DND-41 (cell line): ENCODE measurements around the gene SUMF1.

ENCODE experiments used
- ATAC-seq: fragments of 200-7000 bp; cut with Tn5 transposase; 3 replicates; pipeline ENCODE4 v1.9.1; 2021; ENCODE audit warnings: low read depth; ENCODE audit not compliant: insufficient read depth
- DNase-seq: peaks from one replicate; pipeline ENCODE4 v3.0.0-alpha.2; 2020
- H2AFZ ChIP-seq: 2 replicates; pipeline ENCODE4 v1.6.0; 2012; ENCODE audit warnings: low read depth, low read length
- H3K27ac ChIP-seq: 2 replicates; pipeline ENCODE4 v1.5.1; 2012; ENCODE audit warnings: low read length, inconsistent platforms
- H3K27me3 ChIP-seq: fragments of 200-600 bp; sonication (generic); 2 replicates; pipeline ENCODE4 v1.6.0; 2012; ENCODE audit warnings: low read length, mild to moderate bottlenecking, inconsistent platforms; ENCODE audit not compliant: insufficient read depth, poor library complexity
- H3K36me3 ChIP-seq: 2 replicates; pipeline ENCODE4 v1.5.1; 2012; ENCODE audit warnings: low read length, inconsistent platforms; ENCODE audit not compliant: insufficient read depth
- H3K4me1 ChIP-seq: 2 replicates; pipeline ENCODE4 v1.5.1; 2012; ENCODE audit warnings: mild to moderate bottlenecking, low read length; ENCODE audit not compliant: insufficient read depth
- H3K4me2 ChIP-seq: 2 replicates; pipeline ENCODE4 v1.6.0; 2012; ENCODE audit warnings: mild to moderate bottlenecking, moderate library complexity, low read length, inconsistent platforms; ENCODE audit not compliant: insufficient read depth
- H3K4me3 ChIP-seq, 2 experiments: fragments of 200-600 bp in 1 of 2; shearing (Covaris generic) in 1 of 2; 2 replicates each; pipeline ENCODE4 v1.5.1; 2012 to 2016; ENCODE audit warnings: inconsistent platforms in 2 of 2, low read length in 2 of 2, mild to moderate bottlenecking in 2 of 2, low read depth in 1 of 2, moderate library complexity in 1 of 2
- H3K79me2 ChIP-seq: 2 replicates; pipeline ENCODE4 v1.6.0; 2012; ENCODE audit warnings: low read length, inconsistent platforms; ENCODE audit not compliant: insufficient read depth
- H3K9ac ChIP-seq: 2 replicates; pipeline ENCODE4 v1.6.0; 2012; ENCODE audit warnings: low read depth, mild to moderate bottlenecking, inconsistent platforms, low read length, moderate library complexity
- H3K9me3 ChIP-seq: 2 replicates; pipeline ENCODE4 v1.5.1; 2012; ENCODE audit warnings: low read length, moderate library complexity, mild to moderate bottlenecking, inconsistent platforms; ENCODE audit not compliant: insufficient read depth, severe bottlenecking
- H4K20me1 ChIP-seq: 2 replicates; pipeline ENCODE4 v1.6.0; 2012; ENCODE audit warnings: low read length; ENCODE audit not compliant: insufficient read depth
- EZH2 ChIP-seq: IDR thresholded peaks from 3 replicates; pipeline ENCODE4 v1.6.1; 2012; ENCODE audit warnings: borderline replicate concordance, low read depth, mild to moderate bottlenecking, moderate library complexity, low read length, inconsistent platforms; ENCODE audit not compliant: severe bottlenecking
- TF ChIP-seq, protein P1 (sequence below): IDR thresholded peaks from 2 replicates; pipeline ENCODE4 v1.5.1; 2012; ENCODE audit warnings: borderline replicate concordance, low read length, moderate library complexity, mild to moderate bottlenecking; ENCODE audit not compliant: poor library complexity, severe bottlenecking; ENCODE audit errors: extremely low read depth

SUMF1 gene

DNA sequence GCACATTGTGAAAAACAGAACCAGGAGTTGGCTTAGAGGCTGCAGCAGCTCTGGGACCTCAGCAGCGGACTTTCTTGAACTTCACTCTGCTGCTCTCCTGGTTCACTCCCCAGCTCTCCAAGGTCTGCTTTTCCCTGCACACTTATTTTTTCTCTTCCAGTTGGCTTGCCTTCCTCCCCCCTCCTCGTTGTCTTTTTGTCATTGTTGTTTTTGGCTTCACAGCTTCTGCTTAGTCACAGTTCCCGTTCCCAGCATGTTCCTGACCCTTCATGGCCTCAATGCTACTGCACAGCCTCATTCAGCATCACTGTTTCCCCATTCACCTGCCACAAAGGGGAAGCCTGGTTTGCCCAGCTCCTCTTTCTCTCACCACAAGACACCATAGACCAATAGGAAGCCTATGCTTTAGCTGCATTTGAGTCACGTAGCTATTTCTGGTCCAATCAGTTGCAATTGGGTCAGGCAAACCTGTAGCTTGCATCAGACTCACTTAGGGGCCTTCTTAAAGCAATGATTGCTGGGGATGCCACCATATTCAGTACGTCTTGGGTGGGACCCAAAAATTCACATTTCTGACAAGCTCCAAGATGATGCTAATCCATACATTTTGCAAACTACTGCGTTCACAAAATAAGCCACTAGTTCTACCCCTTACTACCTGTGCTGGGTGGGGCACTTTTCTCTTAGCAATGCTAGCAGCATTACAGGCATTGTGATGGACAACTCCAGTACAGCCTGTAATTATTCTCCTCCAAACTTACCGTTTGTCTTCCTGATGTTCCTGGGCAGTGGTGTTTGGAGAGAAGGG lies 7.8 kb upstream of the SUMF1 start:
- H4K20me1 ChIP-seq: no peaks in the 10 kb centered on the region
- H3K4me1 ChIP-seq: no peaks in the 10 kb centered on the region
- no peaks in the 10 kb centered on the region for H3K36me3 ChIP-seq
- H3K9ac ChIP-seq: no peak overlapping the region
- no peak for TF ChIP-seq EZH2
- TF ChIP-seq, protein P1, sequence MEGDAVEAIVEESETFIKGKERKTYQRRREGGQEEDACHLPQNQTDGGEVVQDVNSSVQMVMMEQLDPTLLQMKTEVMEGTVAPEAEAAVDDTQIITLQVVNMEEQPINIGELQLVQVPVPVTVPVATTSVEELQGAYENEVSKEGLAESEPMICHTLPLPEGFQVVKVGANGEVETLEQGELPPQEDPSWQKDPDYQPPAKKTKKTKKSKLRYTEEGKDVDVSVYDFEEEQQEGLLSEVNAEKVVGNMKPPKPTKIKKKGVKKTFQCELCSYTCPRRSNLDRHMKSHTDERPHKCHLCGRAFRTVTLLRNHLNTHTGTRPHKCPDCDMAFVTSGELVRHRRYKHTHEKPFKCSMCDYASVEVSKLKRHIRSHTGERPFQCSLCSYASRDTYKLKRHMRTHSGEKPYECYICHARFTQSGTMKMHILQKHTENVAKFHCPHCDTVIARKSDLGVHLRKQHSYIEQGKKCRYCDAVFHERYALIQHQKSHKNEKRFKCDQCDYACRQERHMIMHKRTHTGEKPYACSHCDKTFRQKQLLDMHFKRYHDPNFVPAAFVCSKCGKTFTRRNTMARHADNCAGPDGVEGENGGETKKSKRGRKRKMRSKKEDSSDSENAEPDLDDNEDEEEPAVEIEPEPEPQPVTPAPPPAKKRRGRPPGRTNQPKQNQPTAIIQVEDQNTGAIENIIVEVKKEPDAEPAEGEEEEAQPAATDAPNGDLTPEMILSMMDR: no peak
- peak overlapping the region; percentile 47; the same call in 1 of the 2 replicates for H2AFZ ChIP-seq
- no peaks in the 10 kb centered on the region for H3K9me3 ChIP-seq
- no peak overlapping the region for H3K4me2 ChIP-seq
- no peak overlapping the region for H3K27ac ChIP-seq
- ATAC-seq: no peak
- H3K4me3 ChIP-seq: no peak overlapping the region
- H3K27me3 ChIP-seq: peaks cover 19% of the 10 kb centered on the region
- DNase-seq: no peak
- H3K79me2 ChIP-seq: no peaks in the 10 kb centered on the region

DNA sequence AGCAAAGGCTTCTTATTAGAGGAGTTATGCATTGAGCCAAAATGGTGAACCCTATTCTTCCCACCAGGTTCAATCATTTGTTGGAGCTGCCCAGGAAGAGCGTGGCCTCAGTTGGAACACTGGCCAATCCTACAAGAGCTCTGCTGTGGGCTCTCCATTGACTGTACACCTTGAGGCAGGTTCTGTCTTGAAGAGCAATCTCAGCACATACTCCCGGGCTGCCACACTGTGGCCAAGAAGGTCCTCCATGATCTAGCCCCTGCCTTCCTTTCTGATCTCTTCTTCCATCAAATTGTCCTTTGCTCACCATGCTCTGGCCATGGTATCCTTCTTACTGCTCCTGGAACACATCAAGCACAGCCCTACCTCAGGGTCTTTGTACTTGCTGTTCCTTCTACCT lies 5.7 kb upstream of the SUMF1 start:
- no peak for TF ChIP-seq EZH2
- TF ChIP-seq, protein P1: no peak
- no peak for ATAC-seq

DNA sequence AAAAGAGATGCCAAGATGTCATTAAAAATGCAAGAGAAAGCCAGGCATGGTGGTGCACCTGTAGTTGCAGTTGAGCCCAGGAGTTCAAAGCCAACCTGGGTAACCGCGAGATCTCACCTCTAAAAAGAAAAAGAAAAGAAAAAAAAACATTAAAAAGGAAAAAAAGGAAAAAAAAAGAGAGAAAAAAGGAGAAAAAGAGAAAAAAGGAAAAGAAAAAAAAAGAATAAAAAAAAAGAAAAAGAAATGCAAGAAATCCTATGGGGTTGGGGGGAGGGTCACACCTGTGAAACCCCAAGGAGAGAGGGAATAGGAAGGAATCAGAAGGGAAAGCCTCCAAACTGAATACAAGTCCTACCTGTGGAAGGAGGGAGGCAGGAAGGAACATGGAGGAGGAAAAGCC lies 5.2 kb upstream of the SUMF1 start:
- no peak for TF ChIP-seq EZH2
- TF ChIP-seq, protein P1: no peak
- no peak for ATAC-seq
- Histone ChIP-seq H4K20me1 (no peaks in the 10 kb centered on the region), H3K36me3 (no peaks in the 10 kb centered on the region), H3K4me3 (no peak overlapping the region), H3K79me2 (no peaks in the 10 kb centered on the region), H3K27ac (no peak overlapping the region), H3K9me3 (no peaks in the 10 kb centered on the region), H2AFZ (no peak overlapping the region), H3K27me3 (peaks cover 19% of the 10 kb centered on the region), H3K4me2 (no peak overlapping the region), H3K4me1 (peaks cover 5% of the 10 kb centered on the region), H3K9ac (no peak overlapping the region)
- DNase-seq: no peak

More for the DNA sequence above, 5.7 kb upstream of the SUMF1 start:
- H3K9me3 ChIP-seq: no peaks in the 10 kb centered on the region
- no peak overlapping the region for H3K4me2 ChIP-seq
- H2AFZ ChIP-seq: no peak overlapping the region
- H3K27me3 ChIP-seq: peaks cover 19% of the 10 kb centered on the region
- no peak overlapping the region for H3K9ac ChIP-seq
- no peaks in the 10 kb centered on the region for H3K36me3 ChIP-seq
- H3K4me3 ChIP-seq: no peak overlapping the region
- no peaks in the 10 kb centered on the region for H3K79me2 ChIP-seq
- H4K20me1 ChIP-seq: no peaks in the 10 kb centered on the region
- no peak for DNase-seq
- H3K27ac ChIP-seq: no peak overlapping the region
- peaks cover under 1% of the 10 kb centered on the region; the same call in 1 of the 2 replicates for H3K4me1 ChIP-seq
